Right renal cortex interstitium (tissue), 3 donors: ENCODE measurements around the gene KIFAP3. TPM values are rescaled to one million over a fixed set of nuclear protein-coding genes. Genes with fewer than 3 reads are reported as not detected.

Experiments used
- polyA plus RNA-seq, 3 donors: library from polyadenylated mRNA; unstranded; fragments of 120-200 nt; gene quantifications; one replicate each; pipeline ENCODE4 v1.2.1, GENCODE V29; 2013; ENCODE audit not compliant: insufficient read length in 3 of 3

KIFAP3 gene
- polyA plus RNA-seq, 3 donors, result 49.7 to 51.8 (median 50.6) TPM

Other genes starting within 250 kb of the KIFAP3 start
- gene SCYL3, start 180.8 kb downstream of the KIFAP3 start, polyA plus RNA-seq, result 10 to 100 TPM; 17.0 to 21.1 (median 19.3) TPM
- gene NTMT2, start 71.3 kb upstream of the KIFAP3 start, polyA plus RNA-seq, result not detected